ENCODE measurements around the gene APOC4. TPM values are rescaled to one million over a fixed set of nuclear protein-coding genes. Genes with fewer than 3 reads are reported as not detected.
"Not testable (repeated sequence)": the region's sequence is repeated elsewhere in the genome, so short reads cannot be mapped to it uniquely, and the experiment has no call there.

The APOC4 gene
- polyA plus RNA-seq, 1 of the 3 experiments (the other 2 are of a cell fraction), result not detected

GRCh38 chr19:44909775-44910174, 32.3 kb upstream of the APOC4 start:
- no peak overlapping the region for H3K9ac ChIP-seq

GRCh38 chr19:44911896-44912295, 30.1 kb upstream of the APOC4 start:
- H3K79me2 ChIP-seq (ENCODE audit: insufficient read depth); H3K9ac ChIP-seq; H3K4me3 ChIP-seq (ENCODE audit: low read depth in 2 of 2, low read length in 1 of 2); H3K4me2 ChIP-seq; H3K27me3 ChIP-seq (ENCODE audit: insufficient read depth); H4K20me1 ChIP-seq (ENCODE audit: insufficient read depth); H2AFZ ChIP-seq (ENCODE audit: low read depth); H3K9me2 ChIP-seq; H3K4me1 ChIP-seq (ENCODE audit: control insufficient read depth in 1 of 2, insufficient read depth in 2 of 2, low read depth in 1 of 2, low read length in 1 of 2); POLR2A ChIA-PET; H3K27ac ChIP-seq (ENCODE audit: low read depth in 2 of 2, low read length in 1 of 2); DNase-seq; H3F3A ChIP-seq (replicated peaks; ENCODE audit: insufficient read depth); H3K9me3 ChIP-seq; H3K36me3 ChIP-seq (replicated peaks in 1 of 2; ENCODE audit: control insufficient read depth in 1 of 2, insufficient read depth in 2 of 2, low read length in 1 of 2): not testable (repeated sequence)
- CTCF ChIA-PET, result interaction anchor here (0.6 to 6.2 kb wide), 6 partner anchors 8 to 419 kb away, joined by 3 to 57 read pairs (median 6); no protein-coding TSS in a partner anchor
- WGBS (ENCODE audit: low lambda C conversion rate), result 97% methylated on average over 6 of the region's 6 CpGs

More at GRCh38 chr19:44909775-44910174, 32.3 kb upstream of the APOC4 start:
- H3K9me2 ChIP-seq, result no peaks in the 10 kb centered on the region
- H3K27me3 ChIP-seq (ENCODE audit: insufficient read depth), result no peaks in the 10 kb centered on the region
- H3F3A ChIP-seq (replicated peaks; ENCODE audit: insufficient read depth), result peaks cover 5% of the 10 kb centered on the region
- H3K4me2 ChIP-seq, result no peak overlapping the region; the same call in 1 of the 2 replicates
- H3K36me3 ChIP-seq (replicated peaks in 1 of 2; ENCODE audit: control insufficient read depth in 1 of 2, insufficient read depth in 2 of 2, low read length in 1 of 2), result no peaks in the 10 kb centered on the region
- H3K9me3 ChIP-seq, result no peaks in the 10 kb centered on the region
- no peaks in the 10 kb centered on the region for H3K79me2 ChIP-seq (ENCODE audit: insufficient read depth)
- H2AFZ ChIP-seq (ENCODE audit: low read depth), result no peak overlapping the region
- 100% methylated on average over 4 of the region's 5 CpGs for WGBS (ENCODE audit: low lambda C conversion rate)
- no peaks in the 10 kb centered on the region for H4K20me1 ChIP-seq (ENCODE audit: insufficient read depth)
- H3K4me1 ChIP-seq (ENCODE audit: control insufficient read depth in 1 of 2, insufficient read depth in 2 of 2, low read depth in 1 of 2, low read length in 1 of 2), result peaks cover 4 to 12% of the 10 kb centered on the region in 2 experiments; a peak in 1 of 4 replicates
- no peak for DNase-seq
- H3K4me3 ChIP-seq (ENCODE audit: low read depth in 2 of 2, low read length in 1 of 2), result no peak overlapping the region
- TF ChIP-seq ELF1 (IDR thresholded peaks at IDR 0.05), result no peak
- TF ChIP-seq USF1 (IDR thresholded peaks at IDR 0.05; ENCODE audit: borderline replicate concordance, low read depth), result no peak
- TF ChIP-seq POLR2AphosphoS5 (IDR thresholded peaks at IDR 0.05; ENCODE audit: low read depth, low read length), result no peak
- no peak for TF ChIP-seq USF2 (IDR thresholded peaks at IDR 0.05; ENCODE audit: borderline replicate concordance, low read depth, low read length)
- no peak for TF ChIP-seq GABPA (IDR thresholded peaks at IDR 0.05; ENCODE audit: low read depth)
- TF ChIP-seq EZH2phosphoT487 (IDR thresholded peaks at IDR 0.05; ENCODE audit: borderline replicate concordance, low read depth), result no peak
- TF ChIP-seq MEF2A (IDR thresholded peaks at IDR 0.05; ENCODE audit: borderline replicate concordance, low read depth), result no peak
- POLR2A ChIA-PET, result interaction anchor here (1.2 kb wide), 1 partner anchor 39 kb away, joined by 3 read pairs; no protein-coding TSS in a partner anchor
- CTCF ChIA-PET, result interaction anchor here (6.2 kb wide), 1 partner anchor 41 kb away, joined by 57 read pairs; no protein-coding TSS in a partner anchor
- no peak overlapping the region; a peak in 1 of 4 replicates for H3K27ac ChIP-seq (ENCODE audit: low read depth in 2 of 2, low read length in 1 of 2)

- no peaks in the 10 kb centered on the region for H4K20me1 ChIP-seq (ENCODE audit: insufficient read depth)
- no peaks in the 10 kb centered on the region for H3K9me2 ChIP-seq
- H3K27ac ChIP-seq (ENCODE audit: low read depth in 2 of 2, low read length in 1 of 2), result no peak overlapping the region
- peaks cover 4% of the 10 kb centered on the region in 2 experiments; a peak in 1 of 4 replicates for H3K4me1 ChIP-seq (ENCODE audit: control insufficient read depth in 1 of 2, insufficient read depth in 2 of 2, low read depth in 1 of 2, low read length in 1 of 2)
- no peak overlapping the region for H3K9ac ChIP-seq
- peaks cover 5% of the 10 kb centered on the region for H3F3A ChIP-seq (replicated peaks; ENCODE audit: insufficient read depth)
- H3K9me3 ChIP-seq, result no peaks in the 10 kb centered on the region
- no peaks in the 10 kb centered on the region for H3K27me3 ChIP-seq (ENCODE audit: insufficient read depth)
- 61% methylated on average over 5 of the region's 6 CpGs for WGBS (ENCODE audit: low lambda C conversion rate)
- ChIA-PET POLR2A (interaction anchor here (0.6 kb wide), 1 partner anchor 154 kb away, joined by 3 read pairs; no protein-coding TSS in a partner anchor), CTCF (interaction anchor here (2.3 to 6.2 kb wide), 2 partner anchors 9 to 38 kb away, joined by 12 to 57 read pairs; no protein-coding TSS in a partner anchor)
- DNase-seq, result no peak
- H3K36me3 ChIP-seq (replicated peaks in 1 of 2; ENCODE audit: control insufficient read depth in 1 of 2, insufficient read depth in 2 of 2, low read length in 1 of 2), result no peaks in the 10 kb centered on the region
- no peak overlapping the region for H3K4me2 ChIP-seq
- no peaks in the 10 kb centered on the region for H3K79me2 ChIP-seq (ENCODE audit: insufficient read depth)
- no peak overlapping the region for H2AFZ ChIP-seq (ENCODE audit: low read depth)
- H3K4me3 ChIP-seq (ENCODE audit: low read depth in 2 of 2, low read length in 1 of 2), result no peak overlapping the region
- TF ChIP-seq CTCF (IDR thresholded peaks at IDR 0.05), result no peak
- no peak for TF ChIP-seq USF2 (IDR thresholded peaks at IDR 0.05; ENCODE audit: borderline replicate concordance, low read depth, low read length)
- no peak for TF ChIP-seq POLR2AphosphoS5 (IDR thresholded peaks at IDR 0.05; ENCODE audit: low read depth, low read length)
- TF ChIP-seq USF1 (IDR thresholded peaks at IDR 0.05; ENCODE audit: borderline replicate concordance, low read depth), result no peak
- no peak for TF ChIP-seq GATA2 (CRISPR knock-in tag; IDR thresholded peaks at IDR 0.05)
- TF ChIP-seq RAD21 (IDR thresholded peaks at IDR 0.05; ENCODE audit: low read length), result no peak
- TF ChIP-seq SMC3 (IDR thresholded peaks at IDR 0.05; ENCODE audit: low read depth, low read length), result no peak
- no peak for TF ChIP-seq ZBTB33 (IDR thresholded peaks at IDR 0.05; ENCODE audit: borderline replicate concordance, low read depth)
- no peak for TF ChIP-seq GABPA (IDR thresholded peaks at IDR 0.05; ENCODE audit: low read depth)
Measured at GRCh38 chr19:44912854-44913253, 29.2 kb upstream of the APOC4 start.

Measured in SK-N-SH (cell line).